Activated T-cell treated with anti-CD3 and anti-CD28 coated beads, Interleukin-2, amount 50 U/mL, for 24 hours (primary cell): Measurements from ENCODE around the gene RPL36.

ENCODE experiments used
- DNase-seq: peaks from one replicate; pipeline ENCODE4 v3.0.0-alpha.2; 2020
- H3K27ac Mint-ChIP-seq: 2 replicates; pipeline ENCODE4 v1.8.0; 2020; ENCODE audit warnings: mild to moderate bottlenecking, mixed read lengths
- H3K27me3 Mint-ChIP-seq: 2 replicates; pipeline ENCODE4 v1.8.0; 2020; ENCODE audit warnings: mixed read lengths
- H3K36me3 Mint-ChIP-seq: 2 replicates; pipeline ENCODE4 v1.8.0; 2020; ENCODE audit warnings: low read depth, mixed read lengths
- H3K4me1 Mint-ChIP-seq: 2 replicates; pipeline ENCODE4 v1.8.0; 2020; ENCODE audit warnings: low read depth, mixed read lengths
- H3K4me3 Mint-ChIP-seq: 2 replicates; pipeline ENCODE4 v1.8.0; 2020; ENCODE audit warnings: mild to moderate bottlenecking, moderate library complexity, mixed read lengths
- H3K9me3 Mint-ChIP-seq: 2 replicates; pipeline ENCODE4 v1.8.0; 2020; ENCODE audit warnings: mixed read lengths

RPL36 gene

DNA sequence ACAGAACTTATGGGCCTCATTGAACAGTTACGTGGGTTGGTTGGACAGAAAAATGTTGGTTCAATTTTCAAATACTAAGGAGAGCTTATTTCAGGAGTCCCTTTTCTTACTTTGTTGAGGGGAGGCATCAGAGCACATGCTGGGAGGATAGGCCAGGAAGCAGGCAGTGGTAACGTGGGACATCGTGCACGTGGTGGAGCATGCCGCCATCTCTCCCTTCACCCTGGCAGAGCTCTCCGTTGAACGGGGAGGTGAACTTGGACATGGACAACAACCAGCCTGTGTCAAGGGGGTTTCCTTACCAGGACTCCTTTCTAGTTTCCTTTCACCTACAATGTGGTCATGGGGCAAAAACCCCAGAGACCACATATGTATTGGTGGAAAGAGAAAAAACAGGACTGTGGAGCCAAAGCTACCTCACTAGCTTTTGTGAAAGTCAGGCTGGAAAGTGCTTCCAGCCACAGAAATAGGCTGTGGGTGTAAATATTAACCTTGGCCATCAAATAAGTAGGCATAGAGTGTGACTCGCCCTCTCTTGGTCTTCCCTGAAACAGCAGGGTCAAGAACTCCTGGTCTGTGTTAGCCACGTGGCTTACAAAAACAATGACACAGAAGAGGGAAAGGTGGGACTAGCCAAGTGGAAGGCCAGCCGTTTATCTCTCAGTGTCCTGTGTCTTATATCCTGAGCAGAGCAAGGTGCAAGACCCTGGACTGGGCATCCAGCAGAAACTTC lies 24.1 kb upstream of the RPL36 start:
- peaks cover 94% of the 10 kb centered on the region for H3K36me3 Mint-ChIP-seq

DNA sequence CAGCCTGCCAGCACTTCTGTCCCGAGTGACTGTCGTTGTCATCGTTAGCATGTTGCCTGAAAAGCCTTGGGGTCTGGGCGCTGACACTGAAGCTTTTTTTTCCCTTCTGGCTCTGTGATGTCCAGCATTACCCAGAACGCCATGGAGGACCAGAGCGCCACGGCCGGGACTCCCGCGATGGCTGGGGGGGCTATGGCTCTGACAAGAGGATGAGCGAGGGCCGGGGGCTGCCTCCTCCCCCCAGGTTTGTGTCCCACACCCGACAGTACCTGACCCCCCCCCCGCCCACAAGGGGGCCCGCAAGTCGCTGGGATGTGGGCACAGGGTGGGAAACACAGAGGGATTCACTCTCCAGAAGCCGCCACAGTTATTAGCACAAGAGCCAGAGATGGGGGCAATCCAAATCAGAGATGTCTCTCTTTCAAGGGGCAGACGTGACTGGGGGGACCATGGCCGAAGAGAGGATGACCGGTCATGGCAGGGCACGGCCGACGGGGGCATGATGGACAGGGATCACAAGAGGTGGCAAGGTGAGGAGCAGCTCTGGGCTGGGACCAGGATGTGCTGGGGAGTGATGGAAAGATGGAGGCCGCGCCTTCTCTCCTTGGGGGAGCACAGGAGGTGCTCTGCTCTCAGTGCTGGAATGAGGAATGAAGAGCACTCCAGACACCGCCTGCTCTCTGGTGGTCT lies 23.0 kb upstream of the RPL36 start:
- DNase-seq = no peak
- Mint-ChIP-seq H3K27me3 (no peaks in the 10 kb centered on the region), H3K9me3 (no peaks in the 10 kb centered on the region), H3K4me1 (peaks cover 9% of the 10 kb centered on the region), H3K4me3 (no peak overlapping the region), H3K36me3 (peaks cover 95% of the 10 kb centered on the region), H3K27ac (peak overlapping the region; percentile 6)

More for the DNA sequence above, 24.1 kb upstream of the RPL36 start:
- Mint-ChIP-seq H3K27me3 (no peaks in the 10 kb centered on the region), H3K27ac (peak overlapping the region; percentile 76), H3K4me1 (peaks cover 9% of the 10 kb centered on the region), H3K4me3 (no peak overlapping the region), H3K9me3 (no peaks in the 10 kb centered on the region)
- DNase-seq = no peak

DNA sequence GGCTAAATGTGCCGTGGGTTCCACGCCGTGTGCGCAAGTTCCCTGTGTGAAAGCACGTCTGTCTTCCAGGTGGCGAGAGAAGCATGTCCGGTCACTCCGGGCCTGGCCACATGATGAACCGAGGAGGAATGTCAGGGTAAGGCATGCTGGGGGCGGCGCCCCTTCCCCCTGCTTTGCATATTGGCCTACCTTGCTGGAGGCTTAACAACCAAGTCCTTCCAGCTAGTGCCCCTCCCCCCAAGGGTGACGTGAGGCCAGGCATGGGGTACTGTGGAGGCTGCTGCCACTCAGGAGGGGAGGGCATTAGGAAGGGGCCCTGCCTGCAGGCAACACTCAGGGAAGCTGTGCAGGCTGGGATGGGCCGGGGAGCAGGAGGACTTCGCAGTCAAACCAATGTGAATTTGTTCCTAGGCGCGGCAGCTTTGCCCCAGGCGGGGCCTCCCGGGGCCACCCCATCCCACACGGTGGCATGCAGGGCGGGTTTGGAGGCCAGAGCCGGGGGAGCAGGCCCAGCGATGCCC lies 22.3 kb upstream of the RPL36 start:
- H3K4me1 Mint-ChIP-seq = peaks cover 9% of the 10 kb centered on the region
- peak overlapping the region; percentile 38 for H3K27ac Mint-ChIP-seq
- no peak overlapping the region for H3K4me3 Mint-ChIP-seq
- peaks cover 96% of the 10 kb centered on the region for H3K36me3 Mint-ChIP-seq
- H3K27me3 Mint-ChIP-seq = no peaks in the 10 kb centered on the region
- H3K9me3 Mint-ChIP-seq = no peaks in the 10 kb centered on the region
- DNase-seq = no peak

DNA sequence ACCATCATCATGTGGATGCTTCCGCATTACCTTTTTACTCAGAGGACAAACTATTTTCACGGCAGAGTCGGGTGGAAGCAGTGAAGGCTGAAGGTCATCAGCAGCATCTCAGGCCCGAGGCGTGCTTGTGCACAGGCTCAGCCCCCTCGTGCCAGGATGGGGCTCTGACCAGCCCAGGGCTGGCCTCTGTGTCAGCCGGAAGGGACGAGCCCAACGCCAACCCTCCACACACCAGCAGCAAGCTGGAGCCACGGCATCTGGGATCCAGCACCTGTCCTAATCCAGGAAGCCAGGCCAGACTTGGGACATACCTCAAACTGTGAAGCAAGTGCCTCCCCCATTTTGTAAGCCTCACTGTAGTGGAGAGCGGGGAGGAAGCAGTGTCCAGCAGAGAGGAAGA lies 20.9 kb upstream of the RPL36 start:
- DNase-seq = no peak
- H3K27ac Mint-ChIP-seq = no peak overlapping the region

DNA sequence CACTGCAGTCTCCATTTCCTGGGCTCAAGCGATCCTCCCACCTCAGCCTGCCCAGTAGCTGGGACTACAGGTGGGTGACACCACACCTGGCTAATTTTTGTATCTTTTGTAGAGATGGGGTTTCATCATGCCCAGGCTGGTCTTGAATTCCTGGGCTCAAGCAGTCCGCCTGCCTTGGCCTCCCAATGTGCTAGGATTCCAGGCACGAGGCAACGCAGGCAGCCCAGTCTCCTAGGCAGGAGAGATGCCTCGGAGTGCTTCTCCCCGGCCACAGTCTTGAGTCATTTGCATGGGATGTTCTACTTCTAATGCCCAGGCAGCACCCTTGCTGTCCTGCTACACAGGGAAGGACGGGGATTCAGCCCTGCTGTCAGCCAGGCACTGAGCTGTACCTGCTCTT lies 18.5 kb upstream of the RPL36 start:
- Mint-ChIP-seq H3K27me3 (no peaks in the 10 kb centered on the region), H3K36me3 (peaks cover 76% of the 10 kb centered on the region), H3K4me3 (no peak overlapping the region), H3K27ac (peak overlapping the region; percentile 44), H3K9me3 (no peaks in the 10 kb centered on the region), H3K4me1 (no peaks in the 10 kb centered on the region)
- DNase-seq = no peak

More for the DNA sequence above, 20.9 kb upstream of the RPL36 start:
- Mint-ChIP-seq H3K9me3 (no peaks in the 10 kb centered on the region), H3K4me1 (peaks cover 9% of the 10 kb centered on the region), H3K4me3 (no peak overlapping the region), H3K36me3 (peaks cover 90% of the 10 kb centered on the region), H3K27me3 (no peaks in the 10 kb centered on the region)

DNA sequence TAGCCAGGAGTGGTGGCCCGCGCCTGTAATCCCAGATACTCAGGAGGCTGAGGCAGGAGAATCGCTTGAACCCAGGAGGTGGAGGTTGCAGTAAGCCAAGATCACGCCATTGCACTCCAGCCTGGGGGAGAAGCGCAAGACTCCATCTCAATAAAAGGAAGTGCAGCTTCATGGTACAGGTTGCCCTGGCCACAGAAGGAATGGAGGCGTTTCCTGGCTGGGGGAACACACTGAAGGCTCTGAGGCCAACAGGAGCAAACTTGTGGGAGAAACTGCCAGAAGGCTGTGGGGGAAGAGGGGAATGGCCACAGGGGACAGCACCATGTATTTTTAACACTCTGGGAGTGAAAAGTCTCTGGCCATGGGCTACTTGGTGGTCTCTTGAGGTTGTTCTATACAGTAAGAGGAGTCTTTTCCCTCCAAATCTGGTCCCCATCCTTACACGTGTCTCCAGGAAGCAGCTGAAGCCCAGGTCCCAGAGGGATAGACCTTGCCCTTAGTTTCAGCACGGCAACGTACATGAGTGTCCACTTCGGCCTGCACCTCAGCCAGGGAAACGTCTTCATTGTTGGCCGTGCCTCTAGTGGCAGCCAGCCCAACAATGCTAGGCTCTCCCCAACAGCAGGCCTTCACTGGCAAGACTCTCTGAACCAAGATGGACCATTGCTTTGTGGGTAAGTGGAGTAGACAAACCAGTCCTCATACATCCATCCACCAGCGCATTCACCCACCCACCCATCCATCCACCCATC lies 17.2 kb upstream of the RPL36 start:
- peak overlapping the region; percentile 10 for H3K27ac Mint-ChIP-seq
- H3K27me3 Mint-ChIP-seq = no peaks in the 10 kb centered on the region
- no peak overlapping the region for H3K4me3 Mint-ChIP-seq
- peaks cover 73% of the 10 kb centered on the region for H3K36me3 Mint-ChIP-seq
- DNase-seq = no peak
- H3K4me1 Mint-ChIP-seq = no peaks in the 10 kb centered on the region
- H3K9me3 Mint-ChIP-seq = no peaks in the 10 kb centered on the region

DNA sequence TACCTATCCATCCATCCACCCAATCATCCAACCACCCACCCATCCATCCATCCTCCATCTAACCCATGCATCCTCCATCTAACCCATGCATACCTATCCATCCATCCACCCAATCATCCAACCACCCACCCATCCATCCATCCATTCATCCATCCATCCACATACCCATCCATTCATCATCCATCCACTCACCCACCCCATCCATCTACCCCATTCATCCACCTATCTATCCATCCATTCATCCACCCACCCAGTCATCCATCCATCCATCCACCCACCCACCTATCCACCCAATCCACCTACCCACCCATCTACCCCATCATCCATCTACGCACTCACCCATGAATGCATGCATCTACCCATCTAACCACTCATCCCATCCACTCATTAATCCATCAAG lies 16.3 kb upstream of the RPL36 start:
- no peak overlapping the region for H3K4me3 Mint-ChIP-seq
- H3K27me3 Mint-ChIP-seq = no peaks in the 10 kb centered on the region
- no peak overlapping the region for H3K27ac Mint-ChIP-seq
- no peak for DNase-seq
- H3K4me1 Mint-ChIP-seq = no peaks in the 10 kb centered on the region
- H3K9me3 Mint-ChIP-seq = no peaks in the 10 kb centered on the region
- H3K36me3 Mint-ChIP-seq = peaks cover 73% of the 10 kb centered on the region

DNA sequence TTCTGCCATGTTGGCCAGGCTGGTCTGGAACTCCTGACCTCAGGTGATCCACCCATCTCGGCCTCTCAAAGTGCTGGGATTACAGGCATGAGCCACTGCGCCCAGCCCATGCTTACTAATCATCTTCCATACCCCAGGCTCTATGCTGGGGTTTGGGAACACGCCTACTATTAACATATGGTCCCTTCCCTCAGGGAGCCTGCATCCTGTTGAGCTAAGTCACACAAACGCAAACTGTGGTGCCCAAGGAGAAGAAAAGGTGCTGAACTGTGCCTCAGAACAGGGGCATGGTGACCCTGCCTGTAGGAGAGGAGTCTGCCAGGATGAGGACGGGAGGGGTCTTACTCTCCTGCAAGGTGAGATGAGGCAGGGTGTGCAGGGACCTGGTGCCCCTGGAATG lies 15.4 kb upstream of the RPL36 start:
- Mint-ChIP-seq H3K4me3 (no peak overlapping the region), H3K36me3 (peaks cover 73% of the 10 kb centered on the region), H3K27me3 (no peaks in the 10 kb centered on the region), H3K4me1 (peaks cover 5% of the 10 kb centered on the region), H3K27ac (peak overlapping the region; percentile 40), H3K9me3 (no peaks in the 10 kb centered on the region)
- no peak for DNase-seq

DNA sequence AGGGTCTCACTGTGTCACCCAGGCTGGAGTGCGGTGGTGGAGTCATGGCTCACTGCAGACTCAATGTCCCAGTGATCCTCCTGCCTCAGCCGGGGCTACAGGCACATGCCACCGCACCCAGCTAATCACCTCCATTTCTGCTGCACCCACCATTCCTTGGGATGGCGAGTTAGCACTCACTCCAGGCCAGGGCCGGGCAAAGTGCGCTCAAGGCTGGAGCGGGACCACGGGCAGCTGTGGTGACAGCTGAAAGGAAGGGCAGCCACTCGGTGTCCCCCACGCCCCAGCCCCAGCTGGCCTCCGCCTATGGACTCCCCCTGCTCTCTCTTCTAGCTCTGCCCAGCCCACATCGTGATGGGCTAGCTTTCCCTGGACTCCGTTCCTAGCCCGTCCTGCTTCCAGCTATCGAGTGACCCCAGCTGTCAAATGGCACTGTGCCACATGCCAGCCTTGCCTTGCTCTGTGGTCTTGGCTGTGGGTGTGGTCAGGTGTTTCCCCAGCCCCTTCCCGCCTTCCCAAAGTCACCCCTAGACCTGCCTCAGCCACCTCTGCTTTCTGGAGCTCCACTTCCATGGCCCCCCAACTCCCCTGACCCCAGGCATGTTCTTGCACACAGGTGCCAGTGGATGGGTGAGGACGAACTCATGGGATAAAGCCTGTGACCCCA lies 13.9 kb upstream of the RPL36 start:
- H3K27me3 Mint-ChIP-seq = no peaks in the 10 kb centered on the region
- peak overlapping the region; percentile 69 for H3K27ac Mint-ChIP-seq
- H3K9me3 Mint-ChIP-seq = no peaks in the 10 kb centered on the region
- H3K36me3 Mint-ChIP-seq = peaks cover 67% of the 10 kb centered on the region
- no peak overlapping the region for H3K4me3 Mint-ChIP-seq
- H3K4me1 Mint-ChIP-seq = peaks cover 8% of the 10 kb centered on the region
- DNase-seq = no peak

DNA sequence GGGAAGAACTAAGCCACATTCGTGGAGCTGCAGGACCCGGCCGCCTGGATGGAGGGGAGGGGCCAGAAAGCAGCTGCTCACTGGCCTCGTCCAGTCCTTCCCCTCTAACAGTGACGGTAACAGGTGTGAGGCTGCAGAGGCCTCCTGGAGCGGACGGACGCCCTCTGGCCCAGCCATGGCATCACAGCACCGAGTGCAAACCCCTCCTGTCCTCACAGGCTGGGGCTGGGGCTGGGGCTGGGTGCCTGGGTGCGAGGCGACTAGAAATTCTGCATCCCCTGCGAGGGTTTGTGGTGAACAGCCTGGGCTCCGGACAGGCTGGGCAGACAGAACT lies 13.4 kb upstream of the RPL36 start:
- H3K9me3 Mint-ChIP-seq = no peaks in the 10 kb centered on the region
- no peak overlapping the region for H3K4me3 Mint-ChIP-seq
- peaks cover 62% of the 10 kb centered on the region for H3K36me3 Mint-ChIP-seq
- no peak for DNase-seq
- H3K27me3 Mint-ChIP-seq = no peaks in the 10 kb centered on the region
- H3K27ac Mint-ChIP-seq = no peak overlapping the region
- H3K4me1 Mint-ChIP-seq = peaks cover 13% of the 10 kb centered on the region

DNA sequence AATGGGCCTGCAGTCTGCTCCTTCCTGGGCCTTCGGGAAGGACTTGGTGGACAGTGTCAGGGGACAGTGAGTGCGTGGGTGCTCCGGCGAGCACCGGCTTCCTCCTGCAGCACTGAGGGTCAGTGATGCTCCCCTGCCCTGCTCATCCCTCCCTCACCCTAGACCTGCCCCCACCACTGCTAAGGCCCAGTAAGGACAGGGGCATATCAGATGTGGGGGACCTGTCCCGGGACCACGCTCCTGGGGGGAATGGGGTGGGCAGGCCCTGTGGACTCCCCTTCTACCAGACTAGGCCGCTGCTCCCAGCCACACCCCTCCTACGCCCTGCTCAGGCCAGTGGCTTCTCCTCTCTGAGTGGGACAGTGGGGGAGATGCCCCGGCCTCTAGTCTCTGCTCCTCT lies 13.0 kb upstream of the RPL36 start:
- no peaks in the 10 kb centered on the region for H3K27me3 Mint-ChIP-seq
- DNase-seq = no peak
- H3K36me3 Mint-ChIP-seq = peaks cover 58% of the 10 kb centered on the region
- H3K27ac Mint-ChIP-seq = peak overlapping the region; percentile 44
- no peaks in the 10 kb centered on the region for H3K9me3 Mint-ChIP-seq
- peaks cover 16% of the 10 kb centered on the region for H3K4me1 Mint-ChIP-seq
- H3K4me3 Mint-ChIP-seq = no peak overlapping the region

DNA sequence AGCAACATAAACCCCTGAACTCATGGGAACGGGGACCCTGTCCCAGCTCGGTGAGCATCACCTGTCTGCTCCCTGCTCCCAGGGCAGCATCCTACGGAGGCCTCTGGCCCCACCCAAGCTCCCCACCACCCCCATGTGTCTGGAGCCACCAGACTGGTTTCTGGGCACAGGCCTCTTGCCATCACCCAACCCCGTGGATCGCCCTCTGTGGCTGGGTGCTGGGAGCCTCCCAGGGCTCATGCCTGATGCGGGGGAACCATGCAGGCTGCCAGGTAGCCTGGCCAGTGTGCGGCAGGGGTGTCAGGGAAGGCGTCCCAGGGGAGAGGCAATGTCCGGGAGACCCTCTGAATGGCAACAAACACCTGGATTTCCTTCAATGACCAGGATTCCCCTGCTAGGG lies 12.5 kb upstream of the RPL36 start:
- H3K27ac Mint-ChIP-seq = peak overlapping the region; percentile 44
- H3K4me1 Mint-ChIP-seq = peaks cover 18% of the 10 kb centered on the region
- no peak overlapping the region for H3K4me3 Mint-ChIP-seq
- no peaks in the 10 kb centered on the region for H3K27me3 Mint-ChIP-seq
- H3K9me3 Mint-ChIP-seq = no peaks in the 10 kb centered on the region
- peaks cover 53% of the 10 kb centered on the region for H3K36me3 Mint-ChIP-seq
- DNase-seq = no peak

DNA sequence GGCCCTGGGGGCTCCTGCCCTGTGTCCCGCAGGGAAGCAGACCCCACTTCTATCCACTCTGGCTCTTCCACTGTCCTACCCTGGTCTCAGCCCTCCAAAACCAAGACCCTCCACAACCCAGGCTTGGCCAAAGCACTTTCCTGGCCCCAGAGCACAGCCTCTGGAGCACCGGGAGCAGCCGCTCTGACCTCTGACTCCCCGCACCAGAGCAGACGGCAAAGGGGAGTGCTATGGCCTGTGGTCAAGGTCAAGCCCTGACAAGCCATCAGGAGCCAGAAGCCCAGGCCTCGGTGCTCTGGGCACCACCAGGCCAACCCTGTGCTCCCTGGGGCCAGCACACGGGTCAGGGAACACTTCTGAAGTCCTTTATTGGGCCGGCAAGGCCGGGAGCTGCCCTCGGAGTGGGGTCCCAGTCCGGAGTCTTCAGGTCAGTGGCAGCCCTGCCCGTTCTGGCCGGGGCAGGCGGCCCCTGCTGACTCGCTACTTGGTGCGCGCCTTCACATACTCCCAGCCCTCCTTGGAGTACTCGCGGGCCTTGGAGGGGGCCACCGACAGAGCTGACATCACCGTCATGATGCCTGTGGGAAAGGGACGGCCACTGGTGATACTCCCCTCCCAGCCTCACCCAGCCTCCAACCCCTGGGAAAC lies 11.9 kb upstream of the RPL36 start:
- H3K27me3 Mint-ChIP-seq = no peaks in the 10 kb centered on the region
- no peak overlapping the region for H3K27ac Mint-ChIP-seq
- DNase-seq = no peak
- H3K9me3 Mint-ChIP-seq = no peaks in the 10 kb centered on the region
- H3K4me3 Mint-ChIP-seq = peak overlapping the region; percentile 25
- peaks cover 19% of the 10 kb centered on the region for H3K4me1 Mint-ChIP-seq
- peaks cover 47% of the 10 kb centered on the region for H3K36me3 Mint-ChIP-seq
